GM18520 (cell line): ENCODE measurements around the gene HOXA4.

ENCODE experiments used
- ATAC-seq: cut with Tn5 transposase; IDR thresholded peaks from one replicate; pipeline ENCODE4 v1.9.1; 2021; ENCODE audit not compliant: unreplicated experiment

Gene HOXA4

DNA sequence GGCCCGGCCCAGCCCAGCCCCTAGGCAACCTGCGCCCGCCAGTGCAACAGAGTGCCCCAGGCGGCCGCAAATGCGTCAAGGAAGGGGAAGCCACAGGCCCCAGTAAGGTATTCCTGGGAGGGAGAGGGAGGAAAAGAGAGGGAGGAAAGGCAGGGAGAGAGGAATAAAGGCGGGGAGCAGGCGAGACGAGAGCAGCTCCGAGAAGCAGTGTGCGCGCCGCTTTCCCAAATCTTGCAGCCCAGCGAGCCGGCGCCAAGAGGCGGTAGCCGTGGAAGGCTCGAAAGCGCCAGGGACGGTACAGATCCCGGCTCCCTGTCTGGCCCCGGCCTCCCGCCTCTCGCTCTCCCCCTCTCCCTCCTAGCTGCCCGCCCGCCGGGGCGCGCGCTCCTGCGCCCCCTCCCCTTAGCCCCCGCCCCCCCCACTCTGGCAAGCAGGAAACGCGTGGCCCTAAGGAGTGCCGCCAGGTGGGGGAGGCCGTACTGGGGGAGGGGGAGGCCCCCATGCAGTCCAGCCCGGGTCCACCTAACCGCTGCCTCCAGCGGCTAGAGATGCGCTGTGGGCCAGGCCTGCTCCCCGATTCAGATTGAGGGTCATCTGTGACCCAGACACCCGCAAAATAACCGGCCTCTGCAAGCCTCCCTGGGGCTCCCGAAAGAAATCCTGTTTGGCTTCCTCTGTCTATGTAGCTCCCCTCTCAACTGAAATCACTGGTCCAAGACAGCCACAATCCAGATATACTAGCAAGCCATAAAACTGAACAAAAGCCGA, 39.3 kb upstream of the HOXA4 start:
- no peak for ATAC-seq

DNA sequence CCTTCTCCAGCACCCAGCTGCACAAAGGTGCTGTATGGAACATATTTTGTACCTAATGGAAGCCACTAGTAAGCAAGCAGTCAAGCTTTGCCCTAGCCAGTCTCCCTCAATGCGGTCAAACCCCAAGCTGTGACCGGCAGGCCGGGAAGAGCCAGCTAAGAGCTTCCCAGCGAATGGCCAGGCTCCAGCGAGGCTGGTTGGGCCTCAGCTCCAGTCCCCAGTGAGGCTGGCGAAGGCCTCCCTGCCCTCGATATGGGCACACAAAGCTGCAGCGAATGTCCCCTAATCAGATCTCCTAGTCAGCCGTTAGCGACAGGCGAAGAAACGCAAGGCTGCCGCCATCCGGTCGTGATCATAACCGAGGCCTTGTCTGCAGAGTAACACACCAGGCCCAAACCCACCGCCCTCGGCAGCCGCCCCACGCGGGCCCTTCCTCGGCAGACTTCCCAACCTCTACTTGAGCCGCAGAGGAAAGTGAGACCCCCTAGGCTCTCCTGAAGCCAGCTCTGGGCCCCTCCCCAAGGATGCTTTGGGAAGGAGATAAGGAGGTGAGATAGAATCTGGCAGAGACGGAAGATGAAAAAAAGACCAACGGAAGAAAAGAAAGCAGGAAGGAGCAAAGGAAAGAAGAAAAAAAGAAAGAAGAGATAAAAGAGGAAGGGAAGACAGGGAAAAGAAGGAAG, 37.8 kb upstream of the HOXA4 start:
- no peak for ATAC-seq

DNA sequence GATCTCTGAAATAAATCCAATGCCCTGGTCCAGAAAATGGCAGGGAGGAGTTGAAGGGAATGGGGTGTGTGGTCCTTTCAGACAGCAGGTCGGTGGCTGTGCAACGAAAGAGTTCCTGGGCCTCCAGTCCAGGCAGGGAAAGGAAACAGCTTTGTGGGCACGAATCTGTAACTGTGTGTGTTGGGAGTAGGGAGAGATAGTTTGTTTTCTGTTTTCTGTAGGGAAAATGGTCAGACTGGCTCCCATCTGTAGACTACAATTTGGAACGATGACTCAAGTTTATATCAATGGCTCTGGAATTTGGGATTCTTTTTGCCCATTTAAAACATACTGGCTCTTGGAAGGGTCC, 37.3 kb upstream of the HOXA4 start:
- ATAC-seq, result no peak

DNA sequence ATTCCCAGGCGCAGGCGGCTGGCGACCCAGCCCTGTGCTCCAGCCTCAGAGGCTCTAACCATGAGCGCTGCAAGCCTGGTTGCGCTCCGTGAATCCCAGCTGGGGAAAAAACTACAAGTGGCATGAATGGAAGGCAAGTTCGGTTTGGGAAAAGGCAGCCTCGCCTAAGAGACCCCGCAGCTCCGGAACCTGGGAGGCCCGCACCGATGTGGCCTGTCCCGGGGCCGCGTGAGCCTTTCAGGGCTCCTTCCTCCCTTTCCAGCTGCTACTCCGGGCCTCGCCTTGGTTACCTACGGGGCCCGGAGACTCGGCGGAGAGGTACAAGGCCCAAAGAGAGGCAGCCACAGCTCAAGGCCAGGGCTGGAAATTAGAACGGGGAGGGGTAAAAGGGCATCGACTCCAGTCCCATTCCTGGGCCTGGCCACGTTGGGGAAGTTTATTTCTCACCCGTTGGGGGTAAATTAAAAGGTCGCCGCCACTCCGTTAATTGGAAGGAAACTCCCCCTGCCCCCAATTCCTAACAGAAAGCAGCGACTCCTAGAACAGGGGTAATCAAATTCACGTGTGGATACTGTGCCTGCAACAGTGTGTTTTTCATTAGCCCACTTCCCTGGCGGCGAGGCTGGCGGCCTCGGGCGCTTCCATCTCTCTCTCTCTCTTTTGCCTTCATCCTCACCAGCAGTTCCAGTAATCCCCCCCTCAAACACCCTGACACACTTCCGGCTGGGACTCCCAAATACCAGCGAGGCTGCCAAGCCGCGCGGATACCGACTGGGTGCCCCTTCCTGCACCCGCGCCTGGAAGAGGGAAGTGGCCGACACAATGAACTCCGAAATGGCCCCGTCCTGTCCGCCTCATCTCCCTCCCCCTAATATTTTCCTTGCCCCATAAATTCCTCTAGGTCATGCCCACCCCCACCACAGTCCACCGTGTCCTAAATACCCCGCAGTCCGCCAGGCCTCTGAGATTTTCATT, 36.3 kb upstream of the HOXA4 start:
- ATAC-seq, result no peak

DNA sequence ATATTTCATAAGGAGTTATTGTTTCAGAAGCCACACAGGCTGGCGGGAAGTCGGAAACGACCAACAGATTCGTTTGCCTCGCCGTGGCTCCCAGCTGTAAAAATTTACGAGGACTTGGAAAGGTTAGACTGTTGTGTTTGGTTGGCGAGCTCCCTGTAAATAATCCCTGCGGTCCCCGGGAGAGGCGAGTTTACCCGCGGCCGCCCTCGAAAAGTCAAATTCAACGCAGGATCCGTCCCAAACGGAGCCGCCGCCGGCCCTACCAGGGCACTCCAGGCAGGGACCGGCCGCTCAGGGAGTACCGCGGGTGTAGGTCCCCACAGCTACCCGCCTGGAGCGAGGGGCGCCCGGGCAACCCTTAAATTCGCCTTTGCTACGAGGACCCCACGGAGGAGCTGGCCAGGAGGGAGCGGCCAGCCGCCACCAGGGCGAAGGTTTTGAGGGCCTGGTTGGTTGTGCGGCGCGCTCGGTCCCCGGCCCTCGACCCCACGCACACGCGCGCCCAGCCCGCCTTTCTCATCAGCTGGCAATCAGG, 35.5 kb upstream of the HOXA4 start:
- ATAC-seq, result no peak

DNA sequence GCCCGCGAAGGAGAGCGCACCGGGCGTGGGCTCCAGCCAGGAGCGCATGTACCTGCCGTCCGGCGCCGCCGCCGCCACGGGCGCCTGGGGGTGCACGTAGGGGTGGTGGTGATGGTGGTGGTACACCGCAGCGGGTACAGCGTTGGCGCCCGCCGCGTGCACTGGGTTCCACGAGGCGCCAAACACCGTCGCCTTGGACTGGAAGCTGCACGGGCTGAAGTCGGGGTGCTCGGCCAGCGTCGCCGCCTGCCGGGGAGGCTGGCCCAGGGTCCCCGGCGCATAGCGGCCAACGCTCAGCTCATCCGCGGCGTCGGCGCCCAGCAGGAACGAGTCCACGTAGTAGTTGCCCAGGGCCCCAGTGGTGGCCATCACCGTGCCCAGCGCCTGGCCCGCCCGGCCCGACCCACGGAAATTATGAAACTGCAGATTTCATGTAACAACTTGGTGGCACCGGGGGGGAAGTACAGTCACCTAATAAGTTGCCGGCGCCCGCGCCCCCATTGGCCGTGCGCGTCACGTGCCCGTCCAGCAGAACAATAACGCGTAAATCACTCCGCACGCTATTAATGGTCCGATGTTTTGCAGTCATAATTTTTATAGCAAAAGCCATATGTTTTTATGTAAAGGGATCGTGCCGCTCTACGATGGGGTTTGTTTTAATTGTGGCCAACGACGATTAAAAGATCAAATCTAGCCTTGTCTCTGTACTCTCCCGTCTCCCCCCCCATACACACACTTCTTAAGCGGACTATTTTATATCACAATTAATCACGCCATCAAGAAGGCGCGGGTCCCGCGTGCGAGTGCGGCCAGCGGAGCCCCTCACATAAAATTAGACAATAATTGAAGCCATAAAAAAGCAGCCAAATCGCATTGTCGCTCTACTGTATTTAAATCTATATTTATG, 34.8 kb upstream of the HOXA4 start, which contains the start of gene HOXA9:
Gene HOXA9, minus strand, starts transcription at position 449 of the 907 bp plus-strand sequence. Its CDS starts 80 bp downstream, at position 369.
- no peak for ATAC-seq

DNA sequence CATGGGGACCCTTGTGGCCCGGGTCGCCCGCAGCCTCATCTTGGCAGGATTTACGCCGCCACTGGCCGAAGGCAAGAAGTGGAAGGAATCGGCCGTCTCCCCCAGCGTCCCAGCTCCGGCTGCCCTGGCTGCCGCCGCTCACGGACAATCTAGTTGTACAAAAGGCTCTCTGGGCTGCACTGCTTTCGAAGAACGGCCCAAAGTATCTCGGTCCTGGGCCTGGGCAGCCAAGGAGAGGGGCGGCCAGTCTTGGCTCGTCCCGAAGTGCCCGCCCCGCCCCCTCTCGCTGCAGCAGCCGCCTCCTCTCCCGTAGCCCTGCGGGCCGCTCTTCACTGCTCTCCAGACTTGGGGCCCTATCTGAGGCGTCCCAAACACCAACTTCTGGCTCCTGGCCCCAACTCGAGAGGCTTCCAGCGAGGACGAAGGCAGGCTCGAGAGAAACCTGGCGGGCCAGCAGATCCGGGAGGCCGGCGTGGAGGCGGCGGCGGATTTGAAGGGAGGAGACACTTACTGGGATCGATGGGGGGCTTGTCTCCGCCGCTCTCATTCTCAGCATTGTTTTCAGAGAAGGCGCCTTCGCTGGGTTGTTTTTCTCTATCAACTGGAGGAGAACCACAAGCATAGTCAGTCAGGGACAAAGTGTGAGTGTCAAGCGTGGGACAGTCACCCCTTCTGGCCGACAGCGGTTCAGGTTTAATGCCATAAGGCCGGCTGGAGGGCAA, 34.0 kb upstream of the HOXA4 start:
- ATAC-seq, result no peak

DNA sequence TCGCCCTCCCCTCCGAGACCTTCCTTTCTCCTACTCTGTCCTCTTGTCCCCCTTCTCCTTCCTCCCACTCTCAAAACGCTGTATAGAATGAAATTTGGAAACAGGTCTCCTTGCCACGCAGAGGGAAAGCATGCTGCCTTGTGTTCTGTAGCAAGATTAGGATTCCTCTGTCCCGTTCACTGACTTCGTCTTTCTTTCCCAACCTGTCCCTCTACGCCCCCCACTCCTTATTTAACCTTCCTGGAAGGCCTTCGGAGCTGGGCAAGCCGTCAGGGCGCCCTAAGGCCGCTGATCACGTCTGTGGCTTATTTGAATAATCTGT, 33.4 kb upstream of the HOXA4 start:
- no peak for ATAC-seq

DNA sequence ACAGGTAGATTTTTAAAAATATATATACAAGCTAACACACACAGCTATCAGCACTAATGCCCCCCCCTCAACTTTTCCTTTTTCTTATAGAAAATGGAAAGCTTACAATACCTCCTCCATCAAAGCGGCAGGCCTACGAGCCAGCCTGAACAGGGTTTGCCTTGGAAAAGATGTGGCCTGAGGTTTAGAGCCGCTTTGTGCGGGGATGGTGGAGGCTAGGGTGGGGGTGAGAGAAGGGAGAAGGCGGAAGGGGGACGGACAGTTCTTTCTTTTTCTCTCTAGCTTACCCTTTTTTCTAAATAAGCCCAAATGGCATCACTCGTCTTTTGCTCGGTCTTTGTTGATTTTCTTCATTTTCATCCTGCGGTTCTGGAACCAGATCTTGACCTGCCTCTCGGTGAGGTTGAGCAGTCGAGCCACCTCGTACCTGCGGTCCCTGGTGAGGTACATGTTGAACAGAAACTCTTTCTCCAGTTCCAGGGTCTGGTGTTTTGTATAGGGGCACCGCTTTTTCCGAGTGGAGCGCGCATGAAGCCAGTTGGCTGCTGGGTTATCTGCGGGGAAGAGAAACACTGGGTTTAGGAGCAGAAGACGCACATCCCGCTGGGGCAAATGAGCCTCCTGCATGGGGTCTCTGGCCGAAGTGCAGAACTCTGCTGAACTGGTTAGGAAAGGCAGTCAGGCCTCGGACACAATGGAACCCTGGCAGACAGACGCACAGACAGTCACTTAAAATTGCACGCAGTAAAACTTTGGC, 32.9 kb upstream of the HOXA4 start:
- no peak for ATAC-seq

DNA sequence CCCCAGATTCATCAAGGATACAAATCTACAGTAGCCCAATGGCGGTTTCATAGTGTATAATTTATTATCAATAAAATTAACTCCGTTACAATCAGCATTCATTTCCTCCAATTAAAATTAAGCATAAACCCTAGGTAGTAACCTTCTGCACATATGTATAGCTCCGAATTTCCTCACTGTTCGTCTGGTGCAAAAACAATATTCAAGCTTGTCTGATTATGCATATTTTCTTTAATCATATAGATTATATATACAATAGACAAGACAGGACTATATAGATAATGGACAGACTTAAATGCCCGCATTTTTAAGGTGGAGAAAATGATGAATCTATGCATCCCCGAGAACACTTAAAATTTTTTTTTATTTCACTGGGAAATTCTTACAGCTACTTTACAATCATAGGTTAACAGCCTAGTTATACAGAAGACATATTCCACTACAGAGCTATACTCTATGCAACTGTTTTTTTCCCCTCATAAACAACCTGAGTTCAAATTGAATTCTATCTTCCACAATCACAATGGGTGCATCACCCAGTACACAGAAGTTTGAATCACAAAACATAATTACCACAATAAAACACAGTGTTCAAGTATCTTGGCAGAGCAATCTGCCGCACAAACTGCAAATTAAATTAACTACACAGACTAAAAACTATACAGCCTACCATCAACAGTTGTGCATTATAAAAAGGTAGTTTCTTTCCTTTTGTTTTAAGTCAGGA, 32.2 kb upstream of the HOXA4 start:
- ATAC-seq, result no peak

DNA sequence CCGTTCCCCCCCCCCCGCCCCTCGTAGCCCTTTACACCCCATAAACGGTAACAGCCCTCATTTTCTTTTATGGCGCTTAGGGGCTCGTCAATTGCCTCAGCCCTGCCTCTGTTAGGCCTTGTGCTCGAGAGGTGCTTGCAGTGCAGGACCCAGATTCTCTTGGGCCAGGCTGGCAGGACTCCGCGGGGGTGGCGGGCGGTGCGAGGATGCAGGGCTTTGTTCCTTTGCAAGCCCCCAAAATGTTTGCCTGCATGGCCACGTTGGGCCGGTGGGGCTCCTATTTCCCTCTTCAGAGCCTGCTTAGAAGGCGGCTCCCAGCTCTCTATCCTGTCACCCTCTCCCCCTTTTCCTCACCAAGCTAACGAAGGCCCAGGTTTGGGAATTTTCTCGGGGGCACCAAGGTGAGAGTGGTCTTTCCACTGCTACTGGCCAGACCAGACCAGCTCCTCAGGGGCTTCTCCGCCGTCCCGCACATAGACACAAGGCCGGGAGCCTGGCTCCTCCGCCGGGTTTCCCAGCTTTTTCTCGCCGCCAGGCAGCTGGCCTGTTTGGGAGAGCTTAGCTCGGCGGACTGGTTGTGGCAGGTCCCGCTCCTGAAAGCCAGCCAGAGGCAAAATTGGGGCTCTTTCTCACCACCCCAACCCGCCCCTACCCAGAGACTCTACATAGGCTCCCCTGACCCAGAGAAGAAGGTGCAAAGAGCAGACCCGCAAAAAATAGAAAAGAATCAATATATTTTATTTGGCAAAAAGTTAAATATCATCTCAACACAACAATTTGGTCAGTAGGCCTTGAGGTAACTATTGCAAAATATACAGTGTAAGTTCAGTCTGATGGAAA, 31.4 kb upstream of the HOXA4 start:
- ATAC-seq, result no peak

DNA sequence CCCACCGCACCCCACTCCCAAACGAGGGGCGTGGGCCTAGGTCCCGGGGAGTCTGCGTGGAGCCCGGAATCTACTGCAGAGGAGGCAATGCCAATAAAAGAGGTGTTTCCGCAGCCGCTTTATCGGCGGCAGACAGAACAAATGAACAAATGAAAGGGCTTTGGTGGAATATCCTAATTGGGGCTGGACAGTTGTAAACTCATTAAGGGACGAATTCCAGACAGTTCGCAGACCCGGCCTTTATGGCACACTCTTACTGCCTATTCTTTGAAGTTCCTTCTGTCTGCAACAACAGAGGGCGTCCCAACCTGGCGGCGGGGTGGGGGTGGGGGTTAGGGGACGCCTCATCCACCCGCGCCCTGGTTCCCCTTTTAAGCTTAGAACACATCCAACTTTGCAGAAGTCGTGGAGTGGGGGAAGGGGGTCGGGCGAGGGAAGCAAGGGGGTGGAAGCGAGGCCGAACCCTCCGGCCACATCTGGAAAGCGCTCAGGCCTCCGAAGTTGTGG, 30.7 kb upstream of the HOXA4 start:
- no peak for ATAC-seq

DNA sequence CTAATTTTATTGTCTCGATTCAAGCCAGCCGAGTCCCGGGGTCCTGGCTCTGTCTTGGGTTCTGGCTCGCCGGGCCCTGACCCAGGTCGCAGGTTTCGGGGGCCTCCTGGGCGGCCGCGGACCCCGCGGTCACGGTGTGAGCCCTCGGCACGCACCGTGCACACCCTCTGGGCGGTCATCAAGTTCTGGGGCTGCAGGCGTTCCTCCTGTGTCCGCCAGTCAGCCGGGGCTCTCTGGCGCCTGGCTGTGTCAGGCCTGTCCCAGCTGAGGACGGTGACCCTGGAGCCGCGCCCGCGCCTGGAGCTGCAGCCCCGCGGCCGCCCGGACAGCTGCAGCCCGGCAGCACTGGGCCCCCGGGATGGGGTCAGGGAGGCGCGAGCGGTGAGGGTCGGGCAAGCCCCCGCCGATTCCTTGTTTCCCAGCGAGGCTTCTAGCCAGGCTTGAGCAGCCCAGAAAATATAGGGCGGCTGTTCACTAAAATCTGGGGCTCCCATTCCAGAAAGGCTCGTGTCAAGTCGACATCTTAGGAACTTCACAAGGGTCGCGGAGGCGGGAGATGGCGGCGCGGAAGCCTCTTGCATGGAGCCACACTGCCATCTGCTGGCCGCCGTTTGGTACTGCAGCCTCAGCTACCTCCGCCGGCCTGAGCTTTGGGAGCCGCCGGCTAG, 30.1 kb upstream of the HOXA4 start:
- peak; percentile 67 for ATAC-seq

DNA sequence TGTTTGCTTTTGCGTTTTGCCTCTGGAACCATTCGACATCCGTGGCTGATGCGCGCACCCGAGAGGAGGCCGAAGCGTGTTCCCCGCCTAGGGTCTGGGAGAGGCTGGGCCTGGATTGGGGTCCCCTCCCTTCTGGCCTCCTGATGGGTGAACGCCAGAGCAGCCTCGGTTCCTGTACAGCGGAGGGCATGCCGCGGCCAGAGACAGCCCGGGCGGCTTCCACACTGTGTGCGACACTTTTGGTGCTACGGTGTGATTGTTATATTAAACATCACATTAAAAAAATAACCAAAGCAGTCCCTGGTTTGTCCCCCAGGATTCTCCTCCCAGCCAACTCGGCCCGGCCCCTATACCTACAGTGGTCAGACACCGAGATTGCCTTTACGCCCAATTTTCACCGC, 29.6 kb upstream of the HOXA4 start:
- ATAC-seq, result no peak

DNA sequence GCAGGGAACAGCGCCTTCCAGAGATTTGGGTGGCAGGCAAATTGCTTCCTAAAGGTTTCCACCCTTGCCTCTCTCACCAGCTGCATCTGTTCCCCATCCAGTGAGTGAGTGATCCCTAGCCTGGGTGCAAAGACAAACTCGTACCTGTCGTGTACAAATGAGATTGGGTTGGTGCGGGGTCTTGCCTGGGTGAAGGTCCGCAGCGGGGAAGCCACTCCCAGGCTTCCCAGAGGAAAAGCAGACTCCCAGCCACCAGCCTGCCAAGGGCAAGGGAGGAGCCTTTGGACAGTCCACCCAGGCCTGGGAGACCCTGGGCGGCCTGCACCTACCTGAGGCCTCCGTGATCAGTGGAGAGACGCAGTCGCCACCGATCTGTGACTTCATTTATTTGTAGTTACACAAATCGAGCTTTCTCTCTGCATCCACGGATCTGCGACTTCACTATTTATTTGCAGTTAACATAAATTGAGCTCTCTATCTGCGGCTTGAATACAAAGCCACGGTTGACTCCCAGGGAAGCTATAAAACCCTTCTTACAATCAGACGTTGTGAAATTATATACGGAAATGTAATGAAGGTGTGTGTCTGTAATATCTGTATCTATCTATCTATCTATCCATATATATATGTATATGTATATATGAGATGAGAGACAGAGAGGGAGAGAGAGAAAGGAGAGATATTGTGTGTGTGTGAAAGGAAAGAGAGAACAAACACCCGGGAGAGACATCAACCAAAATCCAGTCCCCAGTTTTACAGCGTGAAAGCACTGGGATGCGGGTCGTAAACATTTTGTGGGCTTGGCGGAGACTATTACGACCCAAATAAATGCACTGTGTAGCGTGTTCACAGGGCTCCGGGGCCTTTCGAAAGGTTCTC, 28.9 kb upstream of the HOXA4 start:
- ATAC-seq, result no peak
